HUES6 (cell line): ENCODE data around the gene KLHL26.
"Not testable (repeated sequence)": the region's sequence is repeated elsewhere in the genome, so short reads cannot be mapped to it uniquely, and the experiment has no call there.

Experiments used
- H3K27ac ChIP-seq: 2 replicates; pipeline ENCODE4 v1.7.0; 2013; ENCODE audit warnings: low read depth, mild to moderate bottlenecking, low read length, inconsistent platforms
- H3K27me3 ChIP-seq: 2 replicates; pipeline ENCODE4 v1.6.1; 2013; ENCODE audit warnings: low read length; ENCODE audit not compliant: control insufficient read depth, insufficient read depth
- H3K36me3 ChIP-seq: 2 replicates; pipeline ENCODE4 v1.6.1; 2013; ENCODE audit warnings: low read length; ENCODE audit not compliant: control insufficient read depth, insufficient read depth
- H3K4me1 ChIP-seq: 2 replicates; pipeline ENCODE4 v1.6.1; 2013; ENCODE audit warnings: low read length; ENCODE audit not compliant: control insufficient read depth, insufficient read depth
- H3K4me3 ChIP-seq: 2 replicates; pipeline ENCODE4 v1.5.1; 2013; ENCODE audit warnings: low read depth, low read length
- H3K9ac ChIP-seq: one replicate; pipeline ENCODE4 v1.6.1; 2013; ENCODE audit warnings: mild to moderate bottlenecking, low read length
- H3K9me3 ChIP-seq: 2 replicates; pipeline ENCODE4 v1.6.1; 2013; ENCODE audit warnings: low read depth, low read length; ENCODE audit not compliant: control insufficient read depth, insufficient read depth

KLHL26 gene

GRCh38 chr19:18669883-18670282 is 33.1 kb downstream of the KLHL26 start:
- Histone ChIP-seq H3K27ac (no peak overlapping the region), H3K9ac (no peak overlapping the region), H3K9me3 (peaks cover 3% of the 10 kb centered on the region; the same call in 1 of the 2 replicates), H3K36me3 (peaks cover 21% of the 10 kb centered on the region), H3K4me1 (0 out of 2 replicates have a peak, but pooled peaks cover 4% of the 10 kb centered on the region), H3K27me3 (no peaks in the 10 kb centered on the region), H3K4me3 (no peak overlapping the region)

GRCh38 chr19:18670312-18670711 is 33.5 kb downstream of the KLHL26 start:
- Histone ChIP-seq H3K27ac (no peak overlapping the region), H3K27me3 (no peaks in the 10 kb centered on the region), H3K36me3 (peaks cover 21% of the 10 kb centered on the region), H3K9me3 (peaks cover 3% of the 10 kb centered on the region; the same call in 1 of the 2 replicates), H3K9ac (no peak overlapping the region), H3K4me3 (no peak overlapping the region), H3K4me1 (0 out of 2 replicates have a peak, but pooled peaks cover 4% of the 10 kb centered on the region)

DNA sequence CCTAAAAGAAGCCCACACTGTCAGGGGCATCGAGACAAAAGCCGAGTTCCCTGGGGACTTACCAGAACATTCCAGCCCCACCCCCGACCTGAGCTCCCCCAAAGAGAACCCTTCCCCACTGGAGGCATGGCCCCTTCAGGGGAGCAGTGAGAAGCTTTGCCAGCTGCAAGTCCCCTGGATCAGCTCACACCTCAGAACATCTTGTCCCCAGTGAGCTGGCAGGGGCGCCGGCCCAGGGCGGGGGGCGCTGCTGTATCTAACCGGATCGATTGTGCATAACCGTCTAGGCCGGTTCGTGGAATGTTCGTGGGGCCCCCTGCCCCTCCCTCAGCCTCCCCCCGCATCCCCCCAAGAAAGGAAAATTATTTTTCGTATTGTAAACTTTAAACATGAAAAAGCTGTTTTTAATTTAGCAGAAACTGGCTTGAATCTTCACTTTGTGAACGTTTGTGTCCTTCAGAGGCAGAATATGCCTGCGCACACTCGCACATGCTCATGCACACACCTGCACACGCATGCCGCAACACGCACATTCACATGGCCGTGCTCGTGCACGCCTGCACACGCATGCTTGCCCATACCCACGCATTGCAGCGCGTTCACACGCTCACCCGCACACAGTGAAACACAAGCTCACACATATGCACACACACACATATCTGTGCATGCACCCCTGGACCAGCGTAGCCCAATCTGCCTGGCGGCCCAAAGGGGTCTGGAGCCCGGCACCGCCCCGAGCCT is 34.6 kb downstream of the KLHL26 start:
- Histone ChIP-seq H3K27me3 (no peaks in the 10 kb centered on the region), H3K36me3 (peaks cover 21% of the 10 kb centered on the region), H3K4me3 (no peak overlapping the region), H3K4me1 (0 out of 2 replicates have a peak, but pooled peaks cover 4% of the 10 kb centered on the region), H3K27ac (no peak overlapping the region), H3K9me3 (peaks cover 3% of the 10 kb centered on the region; the same call in 1 of the 2 replicates), H3K9ac (no peak overlapping the region)

- Histone ChIP-seq H3K27me3 (no peaks in the 10 kb centered on the region), H3K9ac (no peak overlapping the region), H3K4me3 (no peak overlapping the region), H3K27ac (no peak overlapping the region), H3K36me3 (peaks cover 21% of the 10 kb centered on the region), H3K4me1 (peaks cover 5% of the 10 kb centered on the region; the same call in 1 of the 2 replicates), H3K9me3 (peaks cover 3% of the 10 kb centered on the region; the same call in 1 of the 2 replicates)
These were observed 35.2 kb downstream of the KLHL26 start for GRCh38 chr19:18672044-18672451.

DNA sequence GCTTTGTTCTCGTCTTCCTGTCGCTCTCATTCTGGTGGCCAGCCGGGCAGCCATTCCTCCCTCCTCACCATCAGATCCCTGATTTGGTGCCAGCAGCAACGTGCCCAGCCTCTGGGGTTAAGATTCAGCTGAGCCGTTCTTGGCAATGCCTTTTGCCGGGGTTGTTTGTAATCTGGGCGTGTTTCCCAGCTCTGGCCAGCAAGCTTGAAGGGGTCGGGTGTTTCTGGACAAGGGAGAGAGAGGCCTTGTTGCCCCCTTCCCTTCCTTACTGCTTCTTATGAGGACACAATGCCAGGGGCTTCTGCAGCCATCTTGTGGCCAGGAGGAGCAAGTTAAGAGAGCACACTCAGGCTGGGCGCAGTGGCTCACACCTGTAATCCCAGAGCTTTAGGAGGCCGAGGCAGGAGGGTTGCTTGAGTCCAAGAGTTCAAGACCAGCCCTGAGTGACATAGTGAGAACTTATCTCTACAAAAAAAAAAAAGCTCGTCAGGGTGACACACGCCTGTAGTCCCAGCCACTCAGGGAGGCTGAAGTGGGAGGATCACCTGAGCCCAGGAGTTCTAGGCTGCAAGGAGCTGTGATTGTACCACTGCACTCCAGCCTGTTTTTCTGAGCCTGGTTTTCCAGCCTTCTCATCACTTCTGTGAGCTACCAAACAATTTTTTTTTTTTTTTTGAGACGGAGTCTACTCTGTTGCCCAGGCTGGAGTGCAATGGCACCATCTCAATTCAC is 35.9 kb downstream of the KLHL26 start:
- H3K4me1 ChIP-seq = peaks cover 11% of the 10 kb centered on the region
- H3K36me3 ChIP-seq = peaks cover 16% of the 10 kb centered on the region
- H3K27ac ChIP-seq = no peak overlapping the region
- peaks cover 3% of the 10 kb centered on the region; the same call in 1 of the 2 replicates for H3K9me3 ChIP-seq
- H3K27me3 ChIP-seq = no peaks in the 10 kb centered on the region
- H3K4me3 ChIP-seq = no peak overlapping the region
- H3K9ac ChIP-seq = no peak overlapping the region

- no peaks in the 10 kb centered on the region for H3K36me3 ChIP-seq
- H3K27ac ChIP-seq = no peak overlapping the region
- no peak overlapping the region for H3K4me3 ChIP-seq
- H3K9me3 ChIP-seq = peaks cover 3% of the 10 kb centered on the region; the same call in 1 of the 2 replicates
- peaks cover 19% of the 10 kb centered on the region for H3K4me1 ChIP-seq
- no peak overlapping the region for H3K9ac ChIP-seq
- H3K27me3 ChIP-seq = no peaks in the 10 kb centered on the region
These were observed 37.8 kb downstream of the KLHL26 start for GRCh38 chr19:18674616-18675015.

- Histone ChIP-seq H3K27me3 (no peaks in the 10 kb centered on the region), H3K9ac (no peak overlapping the region), H3K27ac (no peak overlapping the region)
These were observed 39.0 kb downstream of the KLHL26 start for GRCh38 chr19:18675779-18676178.

DNA sequence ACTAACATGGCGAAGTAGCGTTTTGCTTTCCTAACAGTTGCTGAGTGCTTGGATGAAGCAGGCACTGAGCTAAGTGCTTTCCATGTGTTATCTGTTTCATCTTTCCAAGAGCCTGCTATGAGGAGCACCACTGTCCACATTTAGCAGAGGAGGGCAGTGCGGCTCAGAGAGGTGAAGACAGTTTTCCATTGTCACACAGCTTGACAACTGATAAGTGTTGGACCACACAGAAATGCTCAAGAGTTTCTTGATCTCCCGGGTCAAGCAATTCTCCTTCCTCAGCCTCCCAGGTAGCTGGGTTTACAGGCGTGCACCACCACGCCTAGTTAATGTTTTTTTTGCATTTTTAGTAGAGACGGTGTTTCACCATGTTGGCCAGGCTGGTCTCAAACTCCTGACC is 39.9 kb downstream of the KLHL26 start:
- Histone ChIP-seq H3K9ac (no peak overlapping the region), H3K27ac (no peak overlapping the region), H3K4me1 (peaks cover 19% of the 10 kb centered on the region), H3K27me3 (no peaks in the 10 kb centered on the region), H3K36me3 (no peaks in the 10 kb centered on the region), H3K9me3 (peaks cover 3% of the 10 kb centered on the region; the same call in 1 of the 2 replicates), H3K4me3 (no peak overlapping the region)

More at GRCh38 chr19:18675779-18676178, 39.0 kb downstream of the KLHL26 start:
- Histone ChIP-seq H3K4me3 (no peak overlapping the region), H3K4me1 (peaks cover 19% of the 10 kb centered on the region), H3K36me3 (no peaks in the 10 kb centered on the region), H3K9me3 (peaks cover 3% of the 10 kb centered on the region; the same call in 1 of the 2 replicates)

GRCh38 chr19:18677156-18677555 is 40.3 kb downstream of the KLHL26 start:
- Histone ChIP-seq H3K27ac (no peak overlapping the region), H3K4me1 (peaks cover 19% of the 10 kb centered on the region), H3K4me3 (no peak overlapping the region), H3K36me3 (no peaks in the 10 kb centered on the region), H3K9me3 (peaks cover 3% of the 10 kb centered on the region; the same call in 1 of the 2 replicates), H3K27me3 (no peaks in the 10 kb centered on the region), H3K9ac (no peak overlapping the region)

- not testable (repeated sequence) for H3K9me3 ChIP-seq, H3K4me3 ChIP-seq, H3K36me3 ChIP-seq, H3K27ac ChIP-seq, H3K27me3 ChIP-seq, H3K9ac ChIP-seq
- H3K4me1 ChIP-seq = peaks cover 22% of the 10 kb centered on the region
These were observed 43.3 kb downstream of the KLHL26 start for GRCh38 chr19:18680148-18680547.

GRCh38 chr19:18682807-18683108 is 45.9 kb downstream of the KLHL26 start:
- Histone ChIP-seq H3K4me3 (peak overlapping the region; percentile 76), H3K9ac (peak overlapping the region; percentile 56), H3K27ac (no peak overlapping the region), H3K4me1 (peaks cover 15% of the 10 kb centered on the region), H3K27me3 (no peaks in the 10 kb centered on the region), H3K9me3 (no peaks in the 10 kb centered on the region), H3K36me3 (no peaks in the 10 kb centered on the region)
